ENCODE results near the gene GNS.

GRCh38 chr12:64724201-64724745 lies 34.9 kb downstream of the GNS start:
- TF ChIP-seq POLR2AphosphoS5 (IDR thresholded peaks at IDR 0.05; ENCODE audit: low read depth, low read length) (no peak), POLR2A (IDR thresholded peaks at IDR 0.05; ENCODE audit: low read depth, low read length) (no peak)

Data from GM12892 (cell line).